DOHH2 (cell line): ENCODE measurements around the gene TBC1D22A.

Experiments used
- EZH2phosphoT487 ChIP-seq: fragments of 200-600 bp; sonication (generic); IDR thresholded peaks from 2 replicates; pipeline ENCODE4 v1.6.1; 2017; ENCODE audit warnings: borderline replicate concordance, mild to moderate bottlenecking, antibody characterized with exemption, low read length, moderate library complexity, mixed read lengths
- TF ChIP-seq, protein P1 (sequence below): fragments of 200-600 bp; sonication (generic); IDR thresholded peaks from one replicate; pipeline ENCODE4 v1.5.1; 2014; ENCODE audit warnings: antibody characterized with exemption, mild to moderate bottlenecking, low read depth, low read length; ENCODE audit not compliant: poor library complexity, severe bottlenecking

DNA sequence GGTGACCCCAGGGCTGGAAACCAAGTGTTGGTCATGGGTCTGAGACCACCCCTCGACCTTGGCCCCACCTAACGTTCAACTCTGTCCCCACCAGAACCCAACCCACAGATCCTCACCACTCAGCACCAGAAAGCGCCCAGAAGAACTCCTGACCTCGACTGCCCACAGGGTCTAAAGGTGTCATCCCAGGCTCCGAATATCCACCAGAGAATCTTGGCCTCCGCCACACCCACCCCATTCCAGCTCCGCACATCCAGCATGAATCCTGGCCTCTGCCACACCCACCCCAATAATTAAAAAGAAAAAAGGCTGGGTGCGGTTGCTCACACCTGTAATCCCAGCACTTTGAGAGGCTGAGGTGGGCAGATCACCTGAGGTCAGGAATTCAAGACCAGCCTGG is 25.7 kb upstream of the TBC1D22A start:
- TF ChIP-seq, protein P1, sequence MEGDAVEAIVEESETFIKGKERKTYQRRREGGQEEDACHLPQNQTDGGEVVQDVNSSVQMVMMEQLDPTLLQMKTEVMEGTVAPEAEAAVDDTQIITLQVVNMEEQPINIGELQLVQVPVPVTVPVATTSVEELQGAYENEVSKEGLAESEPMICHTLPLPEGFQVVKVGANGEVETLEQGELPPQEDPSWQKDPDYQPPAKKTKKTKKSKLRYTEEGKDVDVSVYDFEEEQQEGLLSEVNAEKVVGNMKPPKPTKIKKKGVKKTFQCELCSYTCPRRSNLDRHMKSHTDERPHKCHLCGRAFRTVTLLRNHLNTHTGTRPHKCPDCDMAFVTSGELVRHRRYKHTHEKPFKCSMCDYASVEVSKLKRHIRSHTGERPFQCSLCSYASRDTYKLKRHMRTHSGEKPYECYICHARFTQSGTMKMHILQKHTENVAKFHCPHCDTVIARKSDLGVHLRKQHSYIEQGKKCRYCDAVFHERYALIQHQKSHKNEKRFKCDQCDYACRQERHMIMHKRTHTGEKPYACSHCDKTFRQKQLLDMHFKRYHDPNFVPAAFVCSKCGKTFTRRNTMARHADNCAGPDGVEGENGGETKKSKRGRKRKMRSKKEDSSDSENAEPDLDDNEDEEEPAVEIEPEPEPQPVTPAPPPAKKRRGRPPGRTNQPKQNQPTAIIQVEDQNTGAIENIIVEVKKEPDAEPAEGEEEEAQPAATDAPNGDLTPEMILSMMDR, result no peak
- TF ChIP-seq EZH2phosphoT487, result no peak
